ENCODE data around the gene GGACT.
A peak's percentile ranks its signal among the peaks of the same experiment; 100 is the strongest.

Gene GGACT

DNA sequence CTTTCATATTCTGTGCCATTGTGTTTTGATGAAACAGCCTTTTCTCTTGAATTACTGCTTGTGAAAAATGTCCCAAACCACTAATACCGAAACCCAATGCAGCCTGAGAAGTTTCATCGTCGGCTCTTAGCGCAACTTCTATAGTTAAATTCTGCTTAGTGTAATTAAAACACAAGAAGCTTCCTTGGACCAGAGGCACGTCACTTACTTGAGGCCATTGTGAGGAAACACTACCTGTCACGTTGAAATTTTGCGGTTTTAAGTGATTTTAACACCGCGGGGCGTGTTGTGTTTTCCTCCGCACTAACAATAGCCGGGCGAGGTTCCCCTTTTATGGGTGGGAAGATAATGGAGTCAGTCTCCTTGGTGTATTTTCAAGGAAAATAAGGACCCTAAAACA is 70.9 kb downstream of the GGACT start:
- TF ChIP-seq, protein P1, sequence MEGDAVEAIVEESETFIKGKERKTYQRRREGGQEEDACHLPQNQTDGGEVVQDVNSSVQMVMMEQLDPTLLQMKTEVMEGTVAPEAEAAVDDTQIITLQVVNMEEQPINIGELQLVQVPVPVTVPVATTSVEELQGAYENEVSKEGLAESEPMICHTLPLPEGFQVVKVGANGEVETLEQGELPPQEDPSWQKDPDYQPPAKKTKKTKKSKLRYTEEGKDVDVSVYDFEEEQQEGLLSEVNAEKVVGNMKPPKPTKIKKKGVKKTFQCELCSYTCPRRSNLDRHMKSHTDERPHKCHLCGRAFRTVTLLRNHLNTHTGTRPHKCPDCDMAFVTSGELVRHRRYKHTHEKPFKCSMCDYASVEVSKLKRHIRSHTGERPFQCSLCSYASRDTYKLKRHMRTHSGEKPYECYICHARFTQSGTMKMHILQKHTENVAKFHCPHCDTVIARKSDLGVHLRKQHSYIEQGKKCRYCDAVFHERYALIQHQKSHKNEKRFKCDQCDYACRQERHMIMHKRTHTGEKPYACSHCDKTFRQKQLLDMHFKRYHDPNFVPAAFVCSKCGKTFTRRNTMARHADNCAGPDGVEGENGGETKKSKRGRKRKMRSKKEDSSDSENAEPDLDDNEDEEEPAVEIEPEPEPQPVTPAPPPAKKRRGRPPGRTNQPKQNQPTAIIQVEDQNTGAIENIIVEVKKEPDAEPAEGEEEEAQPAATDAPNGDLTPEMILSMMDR (IDR thresholded peaks at IDR 0.05; ENCODE audit: control insufficient read depth, insufficient read depth, low read depth, low read length, missing control alignments): no peak
- H3K4me3 ChIP-seq (ENCODE audit: control insufficient read depth, low read depth, low read length): no peak overlapping the region
- DNase-seq (ENCODE audit: low read depth): no peak

DNA sequence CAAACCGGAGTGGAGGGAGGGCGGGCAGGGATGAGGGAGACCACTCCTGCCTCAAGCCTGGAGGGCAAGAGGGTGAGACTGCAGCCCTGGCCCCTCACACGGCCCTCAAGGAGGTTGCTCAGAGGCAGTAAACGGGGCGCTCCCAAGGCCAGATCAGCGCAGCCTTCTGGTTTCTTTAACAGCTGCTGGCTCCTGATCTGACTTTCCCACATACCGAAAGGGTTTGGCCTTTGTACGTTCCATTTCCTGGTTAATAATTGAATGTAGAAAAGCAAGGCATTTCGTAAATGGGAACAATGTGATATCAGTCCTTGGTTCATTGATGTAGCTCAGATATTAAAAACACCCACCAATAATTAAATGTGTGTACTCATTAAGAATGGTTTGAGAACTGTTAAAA is 71.5 kb downstream of the GGACT start:
- TF ChIP-seq, protein P1 (IDR thresholded peaks at IDR 0.05; ENCODE audit: control insufficient read depth, insufficient read depth, low read depth, low read length, missing control alignments): no peak
- no peak for DNase-seq (ENCODE audit: low read depth)
- H3K4me3 ChIP-seq (ENCODE audit: control insufficient read depth, low read depth, low read length): no peak overlapping the region

DNA sequence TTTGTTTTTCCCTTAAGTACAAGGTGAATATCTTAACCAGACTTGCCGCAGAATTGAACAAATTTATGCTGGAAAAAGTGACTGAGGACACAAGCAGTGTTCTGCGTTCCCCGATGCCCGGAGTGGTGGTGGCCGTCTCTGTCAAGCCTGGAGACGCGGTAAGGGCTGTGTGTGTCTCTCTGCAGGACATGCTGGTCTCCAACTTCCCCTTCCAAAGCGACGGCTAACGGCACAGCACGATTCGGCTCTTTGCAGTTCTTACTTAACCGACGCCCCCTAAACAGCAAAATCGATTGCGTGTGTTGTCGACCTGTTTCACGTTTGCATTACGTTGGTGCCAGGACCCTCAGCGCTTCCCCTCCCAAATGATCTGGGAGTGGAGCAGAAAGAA is 73.2 kb downstream of the GGACT start:
- no peak overlapping the region for H3K4me3 ChIP-seq (ENCODE audit: control insufficient read depth, low read depth, low read length)
- DNase-seq (ENCODE audit: low read depth): no peak
- TF ChIP-seq, protein P1 (IDR thresholded peaks at IDR 0.05; ENCODE audit: control insufficient read depth, insufficient read depth, low read depth, low read length, missing control alignments): no peak

DNA sequence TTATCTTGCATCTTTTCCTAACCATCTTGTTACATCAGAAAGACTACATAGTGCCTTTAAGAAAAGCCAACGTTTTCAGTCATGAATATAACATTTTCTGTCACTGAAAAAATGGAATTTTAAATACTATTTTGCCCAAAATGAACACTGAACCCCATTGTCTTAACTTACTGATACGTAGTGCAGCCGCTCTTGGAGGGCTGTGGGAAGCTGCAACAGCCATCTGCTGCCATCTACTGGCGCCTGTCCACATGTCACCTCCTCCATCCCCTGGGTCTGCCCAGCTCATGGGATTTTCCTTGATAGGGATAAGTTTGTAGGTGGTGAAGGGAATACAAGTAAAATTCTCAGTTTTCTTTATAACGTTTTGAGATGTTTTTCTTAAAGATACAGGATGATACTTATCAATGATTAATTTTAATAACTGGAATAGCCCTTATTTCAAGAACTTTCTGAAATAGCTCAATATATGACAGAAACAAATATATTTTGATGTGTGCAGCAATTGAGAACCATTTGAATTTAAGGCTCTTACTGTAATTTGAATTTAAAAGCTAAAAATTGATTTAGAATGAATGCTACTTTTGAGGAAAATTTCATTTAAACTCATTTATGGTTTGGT is 73.7 kb downstream of the GGACT start:
- DNase-seq (ENCODE audit: low read depth): peak; percentile 27
- TF ChIP-seq, protein P1 (IDR thresholded peaks at IDR 0.05; ENCODE audit: control insufficient read depth, insufficient read depth, low read depth, low read length, missing control alignments): peak; percentile 96
- no peak overlapping the region for H3K4me3 ChIP-seq (ENCODE audit: control insufficient read depth, low read depth, low read length)

GRCh38 chr13:100513987-100514670 is 74.5 kb downstream of the GGACT start:
- TF ChIP-seq, protein P1 (IDR thresholded peaks at IDR 0.05; ENCODE audit: control insufficient read depth, insufficient read depth, low read depth, low read length, missing control alignments): no peak
- peak; percentile 47 for DNase-seq (ENCODE audit: low read depth)

GRCh38 chr13:100513171-100513570 is 75.4 kb downstream of the GGACT start:
- no peak for DNase-seq (ENCODE audit: low read depth)
- TF ChIP-seq, protein P1 (IDR thresholded peaks at IDR 0.05; ENCODE audit: control insufficient read depth, insufficient read depth, low read depth, low read length, missing control alignments): no peak
- H3K4me3 ChIP-seq (ENCODE audit: control insufficient read depth, low read depth, low read length): no peak overlapping the region

More at GRCh38 chr13:100513987-100514670, 74.5 kb downstream of the GGACT start:
- no peak overlapping the region for H3K4me3 ChIP-seq (ENCODE audit: control insufficient read depth, low read depth, low read length)
